Erythroblast (primary cell): ENCODE data around the gene GPR176.

Experiments
- GATA1 ChIP-seq: IDR thresholded peaks from 2 replicates; pipeline ENCODE4 v1.6.1; 2011; ENCODE audit warnings: low read depth, mild to moderate bottlenecking, control low read depth, low read length, moderate library complexity
- POLR2A ChIP-seq: IDR thresholded peaks from 2 replicates; pipeline ENCODE4 v1.6.1; 2011; ENCODE audit warnings: mild to moderate bottlenecking, low read length

GRCh38 chr15:39777496-39777895 is 142.6 kb downstream of the GPR176 start:
- TF ChIP-seq POLR2A (no peak), GATA1 (no peak)
